Breast epithelium (tissue), 4 donors: Measurements from ENCODE around the gene SYT9. TPM values are rescaled to one million over a fixed set of nuclear protein-coding genes. Genes with fewer than 3 reads are reported as not detected.

ENCODE experiments used
- DNase-seq, 2 donors: peaks; one replicate each; pipeline ENCODE4 v3.0.0-alpha.2; 2019; ENCODE audit warnings: low spot score in 2 of 2
- H3K27ac ChIP-seq, 2 donors: fragments of 200-600 bp; sonication (generic) in 1 of 2; one replicate each; pipeline ENCODE4 v1.5.1; 2016 to 2019; ENCODE audit warnings: mild to moderate bottlenecking in 1 of 2
- H3K27me3 ChIP-seq, 2 donors: fragments of 200-600 bp; sonication (generic) in 1 of 2; one replicate each; pipeline versions ENCODE4 v1.5.1 to v1.6.0; 2017 to 2019; ENCODE audit warnings: control low read depth in 1 of 2, mild to moderate bottlenecking in 1 of 2
- H3K36me3 ChIP-seq: fragments of 200-600 bp; one replicate; pipeline ENCODE4 v1.5.1; 2019
- H3K4me1 ChIP-seq, 2 donors: fragments of 200-600 bp; sonication (generic); one replicate each; pipeline ENCODE4 v1.5.1; 2016 to 2019; ENCODE audit warnings: control low read depth in 1 of 2
- H3K4me3 ChIP-seq, 3 donors: fragments of 200-600 bp; sonication (generic); 1 replicate in 2 of 3; 2 replicates in 1 of 3; pipeline ENCODE4 v1.5.1; 2016 to 2019; ENCODE audit warnings: mild to moderate bottlenecking in 3 of 3, moderate library complexity in 2 of 3
- H3K9me3 ChIP-seq, 2 donors: fragments of 200-600 bp; sonication (generic) in 1 of 2; one replicate each; pipeline ENCODE4 v1.5.1; 2016 to 2019; ENCODE audit warnings: control low read depth in 1 of 2
- CTCF ChIP-seq, 3 donors: fragments of 450-650 bp; IDR thresholded peaks; one replicate each; pipeline ENCODE4 v1.5.1; 2016 to 2017; ENCODE audit warnings: antibody characterized with exemption in 3 of 3, mild to moderate bottlenecking in 3 of 3, moderate library complexity in 3 of 3
- POLR2A ChIP-seq: fragments of 450-650 bp; IDR thresholded peaks from one replicate; pipeline ENCODE4 v1.6.1; 2016; ENCODE audit warnings: antibody characterized with exemption, mild to moderate bottlenecking, moderate library complexity
- POLR2AphosphoS5 ChIP-seq, 3 donors: sonication (generic); formaldehyde crosslinking; IDR thresholded peaks; one replicate each; pipeline ENCODE4 v1.6.1; 2017; ENCODE audit warnings: antibody characterized with exemption in 3 of 3
- intact Hi-C: fragments of 100-400 bp; cut with DNase I; formaldehyde crosslinking; loops from one replicate; pipeline ENCODE4 v1.15.1; 2023; ENCODE audit warnings: low total_unique reads
- total RNA-seq, 3 donors: library from RNA; depleted of rRNA; stranded (reverse); fragments of >200 nt; gene quantifications; one replicate each; pipeline ENCODE4 v1.1.0, GENCODE V29; 2016

Gene SYT9
- total RNA-seq, 3 donors from 2014 or later = 0.33 to 0.73 TPM; not detected in 1

- Histone ChIP-seq H3K36me3 (no peaks in the 10 kb centered on the region), H3K4me1 (no peaks in the 10 kb centered on the region), H3K27ac (no peak overlapping the region), H3K9me3 (no peaks in the 10 kb centered on the region), H3K4me3 (no peak overlapping the region), H3K27me3 (no peaks in the 10 kb centered on the region)
- intact Hi-C loops = no loop called here
- TF ChIP-seq CTCF (IDR thresholded peaks at IDR 0.05) = no peak
- DNase-seq = no peak
These were observed 244.3 kb downstream of the SYT9 start for GRCh38 chr11:7495882-7496551.

GRCh38 chr11:7498193-7498592, 246.5 kb downstream of the SYT9 start:
- no peaks in the 10 kb centered on the region for H3K4me1 ChIP-seq
- no peak for DNase-seq

DNA sequence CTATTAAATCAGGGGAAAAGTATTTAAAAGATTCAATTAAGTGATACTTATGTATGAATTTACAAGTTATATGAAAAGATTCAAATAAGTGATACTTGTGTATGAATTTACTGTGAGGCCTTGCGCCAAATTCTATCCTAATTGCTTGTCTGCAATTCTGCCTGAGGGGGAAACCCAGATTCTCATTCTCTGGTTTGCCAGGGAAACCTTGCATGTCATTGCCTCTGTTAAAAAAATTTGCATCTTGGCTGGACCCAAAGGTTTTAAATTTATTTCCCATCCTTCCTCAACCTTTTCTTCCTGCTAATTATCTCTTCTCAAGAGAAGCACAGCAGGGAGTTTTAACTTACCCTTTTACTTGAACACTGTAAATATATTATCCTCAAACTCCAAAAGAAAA, 247.4 kb downstream of the SYT9 start:
- H3K4me3 ChIP-seq = no peak overlapping the region
- H3K4me1 ChIP-seq = no peaks in the 10 kb centered on the region
- intact Hi-C loops = no loop called here
- TF ChIP-seq POLR2A (no peak), POLR2AphosphoS5 (IDR thresholded peaks at IDR 0.05) (no peak), CTCF (IDR thresholded peaks at IDR 0.05) (no peak)
- H3K27me3 ChIP-seq = no peaks in the 10 kb centered on the region
- no peak overlapping the region for H3K27ac ChIP-seq
- no peak for DNase-seq
- no peaks in the 10 kb centered on the region for H3K36me3 ChIP-seq
- no peaks in the 10 kb centered on the region for H3K9me3 ChIP-seq

More at GRCh38 chr11:7498193-7498592, 246.5 kb downstream of the SYT9 start:
- no peak for TF ChIP-seq CTCF (IDR thresholded peaks at IDR 0.05)
- TF ChIP-seq POLR2A = no peak
- no peak for TF ChIP-seq POLR2AphosphoS5 (IDR thresholded peaks at IDR 0.05)
- Histone ChIP-seq H3K27me3 (no peaks in the 10 kb centered on the region), H3K4me3 (no peak overlapping the region), H3K27ac (no peak overlapping the region), H3K9me3 (no peaks in the 10 kb centered on the region), H3K36me3 (no peaks in the 10 kb centered on the region)
- intact Hi-C loops = no loop called here

- H3K27ac ChIP-seq = no peak overlapping the region
- TF ChIP-seq CTCF (IDR thresholded peaks at IDR 0.05) = no peak
- H3K27me3 ChIP-seq = no peaks in the 10 kb centered on the region
- no peaks in the 10 kb centered on the region for H3K36me3 ChIP-seq
- H3K4me1 ChIP-seq = no peaks in the 10 kb centered on the region
- no peak for DNase-seq
- no peak overlapping the region for H3K4me3 ChIP-seq
- no peaks in the 10 kb centered on the region for H3K9me3 ChIP-seq
- intact Hi-C loops = no loop called here
These were observed 248.5 kb downstream of the SYT9 start for GRCh38 chr11:7500251-7500650.

DNA sequence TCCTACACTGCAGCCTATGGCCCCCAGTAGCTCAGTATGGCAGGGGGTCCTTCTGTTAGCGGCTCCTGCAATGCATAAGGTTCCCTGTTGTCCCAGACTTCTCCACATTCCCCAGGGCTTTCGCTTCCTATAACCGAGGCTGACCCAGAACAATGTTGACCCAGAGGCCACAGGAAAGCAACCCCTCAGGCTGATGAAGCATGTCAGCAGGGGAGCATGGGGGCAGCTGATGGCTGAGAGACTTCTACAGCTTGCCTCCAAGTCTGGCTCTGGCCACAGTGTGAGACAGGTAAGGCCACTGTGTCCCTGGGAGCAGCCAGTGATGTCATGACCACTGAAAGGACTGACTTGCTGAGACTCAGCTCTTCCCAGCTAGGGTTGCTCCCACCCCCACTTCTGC, 249.5 kb downstream of the SYT9 start:
- H3K27ac ChIP-seq = no peak overlapping the region
- no peak overlapping the region for H3K4me3 ChIP-seq
- no peaks in the 10 kb centered on the region for H3K27me3 ChIP-seq
- H3K36me3 ChIP-seq = no peaks in the 10 kb centered on the region
- H3K4me1 ChIP-seq = no peaks in the 10 kb centered on the region
- no peaks in the 10 kb centered on the region for H3K9me3 ChIP-seq
- TF ChIP-seq POLR2A (no peak), POLR2AphosphoS5 (IDR thresholded peaks at IDR 0.05) (no peak), CTCF (IDR thresholded peaks at IDR 0.05) (no peak)
- DNase-seq = no peak
- intact Hi-C loops = no loop called here
